Stimulated activated memory B cell treated with anti-CD40 and anti-IgM and Interleukin-4, amounts not matched to agents 10 μg/mL and 1 μg/mL and 100 μg/mL, for 72 hours (primary cell): ENCODE measurements around the gene LYRM2.
A peak's percentile ranks its signal among the peaks of the same experiment; 100 is the strongest.

Experiments used
- ATAC-seq: fragments of 150-1000 bp; cut with Tn5 transposase; 2 replicates; pipeline ENCODE4 v1.10.0; 2021
- H3K27ac Mint-ChIP-seq: one replicate; pipeline ENCODE4 v1.8.0; 2022; ENCODE audit warnings: mild to moderate bottlenecking, mixed read lengths
- H3K27me3 Mint-ChIP-seq: one replicate; pipeline ENCODE4 v1.8.0; 2022; ENCODE audit warnings: mixed read lengths
- H3K36me3 Mint-ChIP-seq: one replicate; pipeline ENCODE4 v1.8.0; 2022; ENCODE audit warnings: mixed read lengths
- H3K4me1 Mint-ChIP-seq: one replicate; pipeline ENCODE4 v1.8.0; 2022; ENCODE audit warnings: mixed read lengths
- H3K4me3 Mint-ChIP-seq: one replicate; pipeline ENCODE4 v1.8.0; 2022; ENCODE audit warnings: mild to moderate bottlenecking, moderate library complexity, mixed read lengths
- H3K9me3 Mint-ChIP-seq: one replicate; pipeline ENCODE4 v1.8.0; 2022; ENCODE audit warnings: mixed read lengths

Gene LYRM2

GRCh38 chr6:89638320-89639195 lies at the start of gene LYRM2:
LYRM2 (minus strand) TSS chr6:89638747; CDS start chr6:89638716, 31 bp downstream.
- peak within 1 kb of the TSS; percentile 91 for H3K4me3 Mint-ChIP-seq
- ATAC-seq = peak; percentile 99

GRCh38 chr6:89688328-89688727 lies 49.8 kb upstream of the LYRM2 start:
- no peaks in the 10 kb centered on the region for H3K9me3 Mint-ChIP-seq
- no peaks in the 10 kb centered on the region for H3K27me3 Mint-ChIP-seq
- peaks cover 19% of the 10 kb centered on the region for H3K4me1 Mint-ChIP-seq
- H3K4me3 Mint-ChIP-seq = no peak overlapping the region
- H3K27ac Mint-ChIP-seq = no peak overlapping the region
- no peak for ATAC-seq
- H3K36me3 Mint-ChIP-seq = peaks cover 76% of the 10 kb centered on the region

More at GRCh38 chr6:89638320-89639195, at the start of gene LYRM2:
- peaks cover 32% of the 10 kb centered on the region for H3K36me3 Mint-ChIP-seq
- H3K27ac Mint-ChIP-seq = peak within 1 kb of the TSS; percentile 98
- peaks cover 21% of the 10 kb centered on the region for H3K4me1 Mint-ChIP-seq
- H3K27me3 Mint-ChIP-seq = no peaks in the 10 kb centered on the region
- H3K9me3 Mint-ChIP-seq = no peaks in the 10 kb centered on the region

GRCh38 chr6:89685311-89685710 lies 46.8 kb upstream of the LYRM2 start:
- no peak for ATAC-seq
- Mint-ChIP-seq H3K4me1 (peaks cover 8% of the 10 kb centered on the region), H3K27ac (no peak overlapping the region), H3K36me3 (peaks cover 57% of the 10 kb centered on the region), H3K4me3 (no peak overlapping the region), H3K9me3 (no peaks in the 10 kb centered on the region), H3K27me3 (no peaks in the 10 kb centered on the region)

GRCh38 chr6:89682991-89683390 lies 44.4 kb upstream of the LYRM2 start:
- Mint-ChIP-seq H3K4me3 (no peak overlapping the region), H3K27me3 (no peaks in the 10 kb centered on the region), H3K36me3 (peaks cover 56% of the 10 kb centered on the region), H3K4me1 (no peaks in the 10 kb centered on the region), H3K27ac (no peak overlapping the region), H3K9me3 (no peaks in the 10 kb centered on the region)
- ATAC-seq = no peak

- no peaks in the 10 kb centered on the region for H3K27me3 Mint-ChIP-seq
- no peak overlapping the region for H3K27ac Mint-ChIP-seq
- ATAC-seq = no peak
- peaks cover 53% of the 10 kb centered on the region for H3K36me3 Mint-ChIP-seq
- no peaks in the 10 kb centered on the region for H3K4me1 Mint-ChIP-seq
- H3K4me3 Mint-ChIP-seq = no peak overlapping the region
- H3K9me3 Mint-ChIP-seq = no peaks in the 10 kb centered on the region
Measured at GRCh38 chr6:89681983-89682564, 43.5 kb upstream of the LYRM2 start.

- Mint-ChIP-seq H3K9me3 (no peaks in the 10 kb centered on the region), H3K4me3 (no peak overlapping the region), H3K36me3 (peaks cover 59% of the 10 kb centered on the region), H3K27me3 (no peaks in the 10 kb centered on the region), H3K4me1 (no peaks in the 10 kb centered on the region), H3K27ac (no peak overlapping the region)
- ATAC-seq = no peak
Measured at GRCh38 chr6:89680551-89680950, 42.0 kb upstream of the LYRM2 start.

GRCh38 chr6:89680150-89680549 lies 41.6 kb upstream of the LYRM2 start:
- Mint-ChIP-seq H3K27me3 (no peaks in the 10 kb centered on the region), H3K36me3 (peaks cover 59% of the 10 kb centered on the region), H3K9me3 (no peaks in the 10 kb centered on the region), H3K4me1 (no peaks in the 10 kb centered on the region), H3K4me3 (no peak overlapping the region), H3K27ac (no peak overlapping the region)
- no peak for ATAC-seq

- no peaks in the 10 kb centered on the region for H3K9me3 Mint-ChIP-seq
- no peaks in the 10 kb centered on the region for H3K4me1 Mint-ChIP-seq
- no peak for ATAC-seq
- no peak overlapping the region for H3K27ac Mint-ChIP-seq
- H3K36me3 Mint-ChIP-seq = peaks cover 58% of the 10 kb centered on the region
- no peaks in the 10 kb centered on the region for H3K27me3 Mint-ChIP-seq
- H3K4me3 Mint-ChIP-seq = no peak overlapping the region
Measured at GRCh38 chr6:89679215-89680120, 40.9 kb upstream of the LYRM2 start.

- no peak overlapping the region for H3K27ac Mint-ChIP-seq
- H3K4me1 Mint-ChIP-seq = no peaks in the 10 kb centered on the region
- H3K36me3 Mint-ChIP-seq = peaks cover 49% of the 10 kb centered on the region
- no peak overlapping the region for H3K4me3 Mint-ChIP-seq
- no peaks in the 10 kb centered on the region for H3K9me3 Mint-ChIP-seq
- no peaks in the 10 kb centered on the region for H3K27me3 Mint-ChIP-seq
- no peak for ATAC-seq
Measured at GRCh38 chr6:89678531-89678930, 40.0 kb upstream of the LYRM2 start.

GRCh38 chr6:89675949-89676748 lies 37.6 kb upstream of the LYRM2 start:
- H3K27ac Mint-ChIP-seq = no peak overlapping the region
- no peak for ATAC-seq
- H3K9me3 Mint-ChIP-seq = no peaks in the 10 kb centered on the region
- peaks cover 63% of the 10 kb centered on the region for H3K36me3 Mint-ChIP-seq
- no peaks in the 10 kb centered on the region for H3K27me3 Mint-ChIP-seq
- no peak overlapping the region for H3K4me3 Mint-ChIP-seq
- no peaks in the 10 kb centered on the region for H3K4me1 Mint-ChIP-seq

- peaks cover 54% of the 10 kb centered on the region for H3K36me3 Mint-ChIP-seq
- ATAC-seq = no peak
- H3K27ac Mint-ChIP-seq = no peak overlapping the region
- H3K4me3 Mint-ChIP-seq = no peak overlapping the region
- H3K27me3 Mint-ChIP-seq = no peaks in the 10 kb centered on the region
- no peaks in the 10 kb centered on the region for H3K9me3 Mint-ChIP-seq
- no peaks in the 10 kb centered on the region for H3K4me1 Mint-ChIP-seq
Measured at GRCh38 chr6:89670935-89671565, 32.5 kb upstream of the LYRM2 start.

GRCh38 chr6:89669002-89669401 lies 30.5 kb upstream of the LYRM2 start:
- H3K27me3 Mint-ChIP-seq = no peaks in the 10 kb centered on the region
- H3K9me3 Mint-ChIP-seq = no peaks in the 10 kb centered on the region
- H3K36me3 Mint-ChIP-seq = peaks cover 45% of the 10 kb centered on the region
- no peak overlapping the region for H3K27ac Mint-ChIP-seq
- ATAC-seq = no peak
- no peaks in the 10 kb centered on the region for H3K4me1 Mint-ChIP-seq
- no peak overlapping the region for H3K4me3 Mint-ChIP-seq

GRCh38 chr6:89667872-89668556 lies 29.5 kb upstream of the LYRM2 start:
- ATAC-seq = no peak
- Mint-ChIP-seq H3K9me3 (no peaks in the 10 kb centered on the region), H3K27me3 (no peaks in the 10 kb centered on the region), H3K4me3 (no peak overlapping the region), H3K27ac (no peak overlapping the region), H3K36me3 (peaks cover 49% of the 10 kb centered on the region), H3K4me1 (no peaks in the 10 kb centered on the region)
